HL-60 (cell line): Measurements from ENCODE around the gene SCG5.

ENCODE experiments used
- DNase-seq, 2 experiments: peaks; one replicate each; pipeline ENCODE4 v3.0.0-alpha.2; 2010 to 2020; ENCODE audit warnings: low read depth in 1 of 2, low spot score in 1 of 2
- H3K27ac ChIP-seq: fragments of 250-450 bp; sonication (Bioruptor Pico); replicated peaks from 2 replicates; pipeline ENCODE4 v1.5.1; 2020; ENCODE audit warnings: mild to moderate bottlenecking, moderate library complexity
- H3K27me3 ChIP-seq: fragments of 250-450 bp; sonication (Bioruptor Pico); 2 replicates; pipeline ENCODE4 v1.5.1; 2021; ENCODE audit warnings: mild to moderate bottlenecking, moderate library complexity; ENCODE audit not compliant: insufficient read depth, poor library complexity, severe bottlenecking
- H3K4me3 ChIP-seq: replicated peaks from 2 replicates; pipeline ENCODE4 v1.5.1; 2011; ENCODE audit warnings: mild to moderate bottlenecking, control low read depth, low read length; ENCODE audit not compliant: insufficient read depth
- GABPA ChIP-seq: IDR thresholded peaks from 2 replicates; pipeline ENCODE4 v1.6.1; 2012; ENCODE audit warnings: low read depth
- POLR2AphosphoS5 ChIP-seq: IDR thresholded peaks from 2 replicates; pipeline ENCODE4 v1.6.1; 2012; ENCODE audit warnings: low read depth
- SPI1 ChIP-seq: IDR thresholded peaks from 2 replicates; pipeline ENCODE4 v1.6.1; 2012; ENCODE audit warnings: low read depth, mild to moderate bottlenecking, borderline replicate concordance
- TF ChIP-seq, protein P1 (sequence below): IDR thresholded peaks from 2 replicates; pipeline ENCODE4 v1.6.1; 2012; ENCODE audit warnings: low read depth; ENCODE audit not compliant: insufficient replicate concordance
- TF ChIP-seq, protein P2 (sequence below): IDR thresholded peaks from one replicate; pipeline ENCODE4 v1.5.1; 2011; ENCODE audit warnings: low read length, control low read depth, inconsistent platforms; ENCODE audit not compliant: insufficient read depth

Gene SCG5

DNA sequence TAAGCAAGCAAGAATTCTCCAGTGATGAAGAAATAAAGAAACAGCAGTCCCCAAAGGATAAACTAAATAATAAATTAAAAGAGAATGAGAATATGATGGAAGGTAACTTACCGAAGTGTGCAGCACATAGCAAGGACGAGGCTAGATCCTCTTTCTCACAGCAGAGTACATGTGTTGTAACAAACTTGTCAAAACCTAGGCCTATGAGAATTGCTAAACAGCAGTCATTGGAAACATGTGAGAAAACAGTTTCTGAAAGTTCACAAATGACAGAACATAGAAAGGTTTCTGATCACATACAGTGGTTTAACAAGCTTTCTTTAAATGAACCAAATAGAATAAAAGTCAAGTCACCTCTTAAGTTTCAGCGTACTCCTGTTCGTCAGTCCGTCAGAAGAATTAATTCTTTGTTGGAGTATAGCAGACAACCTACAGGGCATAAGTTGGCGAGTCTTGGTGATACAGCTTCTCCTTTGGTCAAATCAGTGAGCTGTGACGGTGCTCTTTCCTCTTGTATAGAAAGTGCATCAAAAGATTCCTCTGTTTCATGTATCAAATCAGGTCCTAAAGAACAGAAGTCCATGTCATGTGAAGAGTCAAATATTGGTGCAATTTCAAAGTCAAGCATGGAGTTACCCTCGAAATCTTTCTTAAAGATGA is 4.5 kb upstream of the SCG5 start:
- no peak for TF ChIP-seq GABPA
- TF ChIP-seq SPI1, result no peak
- TF ChIP-seq, protein P1, sequence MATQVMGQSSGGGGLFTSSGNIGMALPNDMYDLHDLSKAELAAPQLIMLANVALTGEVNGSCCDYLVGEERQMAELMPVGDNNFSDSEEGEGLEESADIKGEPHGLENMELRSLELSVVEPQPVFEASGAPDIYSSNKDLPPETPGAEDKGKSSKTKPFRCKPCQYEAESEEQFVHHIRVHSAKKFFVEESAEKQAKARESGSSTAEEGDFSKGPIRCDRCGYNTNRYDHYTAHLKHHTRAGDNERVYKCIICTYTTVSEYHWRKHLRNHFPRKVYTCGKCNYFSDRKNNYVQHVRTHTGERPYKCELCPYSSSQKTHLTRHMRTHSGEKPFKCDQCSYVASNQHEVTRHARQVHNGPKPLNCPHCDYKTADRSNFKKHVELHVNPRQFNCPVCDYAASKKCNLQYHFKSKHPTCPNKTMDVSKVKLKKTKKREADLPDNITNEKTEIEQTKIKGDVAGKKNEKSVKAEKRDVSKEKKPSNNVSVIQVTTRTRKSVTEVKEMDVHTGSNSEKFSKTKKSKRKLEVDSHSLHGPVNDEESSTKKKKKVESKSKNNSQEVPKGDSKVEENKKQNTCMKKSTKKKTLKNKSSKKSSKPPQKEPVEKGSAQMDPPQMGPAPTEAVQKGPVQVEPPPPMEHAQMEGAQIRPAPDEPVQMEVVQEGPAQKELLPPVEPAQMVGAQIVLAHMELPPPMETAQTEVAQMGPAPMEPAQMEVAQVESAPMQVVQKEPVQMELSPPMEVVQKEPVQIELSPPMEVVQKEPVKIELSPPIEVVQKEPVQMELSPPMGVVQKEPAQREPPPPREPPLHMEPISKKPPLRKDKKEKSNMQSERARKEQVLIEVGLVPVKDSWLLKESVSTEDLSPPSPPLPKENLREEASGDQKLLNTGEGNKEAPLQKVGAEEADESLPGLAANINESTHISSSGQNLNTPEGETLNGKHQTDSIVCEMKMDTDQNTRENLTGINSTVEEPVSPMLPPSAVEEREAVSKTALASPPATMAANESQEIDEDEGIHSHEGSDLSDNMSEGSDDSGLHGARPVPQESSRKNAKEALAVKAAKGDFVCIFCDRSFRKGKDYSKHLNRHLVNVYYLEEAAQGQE, result no peak
- TF ChIP-seq, protein P2, sequence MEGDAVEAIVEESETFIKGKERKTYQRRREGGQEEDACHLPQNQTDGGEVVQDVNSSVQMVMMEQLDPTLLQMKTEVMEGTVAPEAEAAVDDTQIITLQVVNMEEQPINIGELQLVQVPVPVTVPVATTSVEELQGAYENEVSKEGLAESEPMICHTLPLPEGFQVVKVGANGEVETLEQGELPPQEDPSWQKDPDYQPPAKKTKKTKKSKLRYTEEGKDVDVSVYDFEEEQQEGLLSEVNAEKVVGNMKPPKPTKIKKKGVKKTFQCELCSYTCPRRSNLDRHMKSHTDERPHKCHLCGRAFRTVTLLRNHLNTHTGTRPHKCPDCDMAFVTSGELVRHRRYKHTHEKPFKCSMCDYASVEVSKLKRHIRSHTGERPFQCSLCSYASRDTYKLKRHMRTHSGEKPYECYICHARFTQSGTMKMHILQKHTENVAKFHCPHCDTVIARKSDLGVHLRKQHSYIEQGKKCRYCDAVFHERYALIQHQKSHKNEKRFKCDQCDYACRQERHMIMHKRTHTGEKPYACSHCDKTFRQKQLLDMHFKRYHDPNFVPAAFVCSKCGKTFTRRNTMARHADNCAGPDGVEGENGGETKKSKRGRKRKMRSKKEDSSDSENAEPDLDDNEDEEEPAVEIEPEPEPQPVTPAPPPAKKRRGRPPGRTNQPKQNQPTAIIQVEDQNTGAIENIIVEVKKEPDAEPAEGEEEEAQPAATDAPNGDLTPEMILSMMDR, result no peak
- no peak for TF ChIP-seq POLR2AphosphoS5
- DNase-seq, result no peak
- no peak overlapping the region for H3K27ac ChIP-seq
- no peak overlapping the region for H3K4me3 ChIP-seq
- no peaks in the 10 kb centered on the region for H3K27me3 ChIP-seq

DNA sequence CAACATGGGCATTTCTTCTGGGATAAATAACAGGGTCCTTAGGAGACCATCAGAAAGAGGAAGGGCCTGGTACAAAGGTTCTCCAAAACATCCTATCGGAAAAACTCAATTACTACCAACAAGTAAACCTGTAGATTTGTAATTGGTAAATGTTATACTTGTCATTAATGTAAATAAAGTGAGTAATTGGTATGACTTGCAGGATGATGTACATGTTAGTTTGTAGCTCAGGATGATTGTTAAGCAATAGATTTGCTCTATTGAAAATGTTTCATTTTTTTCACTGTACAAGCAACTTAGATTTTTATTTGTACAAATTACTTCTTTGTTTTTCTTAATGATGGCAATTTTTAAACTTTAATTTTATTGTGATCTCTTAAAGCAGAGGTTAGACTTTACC is 3.8 kb upstream of the SCG5 start:
- TF ChIP-seq GABPA (no peak), SPI1 (no peak), POLR2AphosphoS5 (no peak)
- TF ChIP-seq, protein P1, result no peak
- TF ChIP-seq, protein P2, result no peak
- DNase-seq, result no peak
- H3K4me3 ChIP-seq, result no peak overlapping the region
- no peaks in the 10 kb centered on the region for H3K27me3 ChIP-seq
- no peak overlapping the region for H3K27ac ChIP-seq

DNA sequence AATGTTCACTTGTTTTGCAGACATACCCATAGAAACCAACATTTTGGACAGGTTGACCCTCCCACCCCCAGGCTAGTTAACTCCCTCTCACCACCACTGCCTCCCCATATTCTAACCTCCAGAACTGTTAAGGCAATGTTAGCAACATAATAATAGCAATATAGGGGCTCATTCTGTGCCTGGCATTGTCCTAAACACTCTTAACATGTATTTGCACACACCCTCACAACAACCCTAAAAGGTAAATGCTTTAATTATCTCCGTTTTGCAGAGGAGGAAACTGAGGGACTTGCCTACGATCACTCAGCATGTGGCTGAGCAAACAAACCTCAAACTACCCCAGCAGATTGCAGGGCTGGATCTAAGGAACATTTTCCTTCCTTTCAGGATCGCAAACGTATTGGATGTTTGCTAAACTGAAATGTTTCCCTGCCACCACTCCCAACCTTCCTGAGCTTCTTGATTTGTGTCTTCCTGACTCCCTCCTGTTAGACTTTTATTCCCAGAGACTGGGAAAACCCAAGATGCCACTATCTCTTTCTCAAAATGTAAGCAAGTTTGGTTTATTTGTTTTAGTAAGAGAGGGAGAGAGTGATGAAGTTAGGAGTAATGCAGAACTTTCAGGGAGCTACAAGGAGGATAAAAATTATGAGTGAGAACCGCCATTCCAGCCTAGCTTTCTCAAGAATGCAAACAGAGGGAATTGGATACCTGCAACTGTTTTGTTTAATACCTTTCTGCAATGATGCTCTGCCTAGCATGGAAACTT is 1.3 kb downstream of the SCG5 start:
- no peak overlapping the region for H3K4me3 ChIP-seq
- DNase-seq, result no peak
- H3K27ac ChIP-seq, result no peak overlapping the region
- no peaks in the 10 kb centered on the region for H3K27me3 ChIP-seq
- TF ChIP-seq POLR2AphosphoS5, result no peak
- TF ChIP-seq GABPA, result no peak
- TF ChIP-seq, protein P1, result no peak
- TF ChIP-seq SPI1, result no peak
- TF ChIP-seq, protein P2, result no peak
